Measurements from ENCODE around the gene PAX2.

GRCh38 chr10:100738055-100738827 lies 7.1 kb upstream of the PAX2 start:
- TF ChIP-seq POLR2AphosphoS5 (IDR thresholded peaks at IDR 0.05) (no peak), CTCF (IDR thresholded peaks at IDR 0.05) (no peak)
